CD4-positive, alpha-beta T cell (primary cell): ENCODE data around the gene GRID2. TPM values are rescaled to one million over a fixed set of nuclear protein-coding genes. Genes with fewer than 3 reads are reported as not detected.

ENCODE experiments used
- ATAC-seq: fragments of 200-7000 bp; cut with Tn5 transposase; one replicate; pipeline ENCODE4 v1.10.0; 2022; ENCODE audit warnings: mild to moderate bottlenecking; ENCODE audit not compliant: poor library complexity
- CTCF ChIA-PET: fragments of 350-600 bp; sonication (Branson Sonifier 250); formaldehyde crosslinking; loops from one replicate; lab custom pipeline; 2021; ENCODE audit warnings: antibody characterized with exemption, inconsistent platforms; lab: Charles Lee
- POLR2A ChIA-PET: fragments of 350-600 bp; sonication (Branson Sonifier 250); formaldehyde crosslinking; loops from one replicate; lab custom pipeline; 2021; ENCODE audit warnings: antibody characterized with exemption, inconsistent platforms; lab: Charles Lee
- DNase-seq, 14 experiments: peaks; one replicate each; pipeline ENCODE4 v3.0.0-alpha.2; 2013 to 2020; ENCODE audit warnings: mixed read lengths in 2 of 14
- H3K27ac ChIP-seq, 2 donors: one replicate each; pipeline versions ENCODE4 v1.5.1 to v1.7.0; 2013; ENCODE audit warnings: low read length in 2 of 2, low read depth in 1 of 2, mild to moderate bottlenecking in 1 of 2
- H3K27me3 ChIP-seq, 2 experiments: 1 replicate in 1 of 2; 2 replicates in 1 of 2; pipeline versions ENCODE4 v1.6.1 to v1.7.0; 2013; ENCODE audit warnings: low read length in 2 of 2, control low read depth in 1 of 2, mild to moderate bottlenecking in 1 of 2, moderate library complexity in 1 of 2; ENCODE audit not compliant: insufficient read depth in 2 of 2, control insufficient read depth in 1 of 2
- H3K36me3 ChIP-seq: one replicate; pipeline ENCODE4 v1.6.1; 2013; ENCODE audit warnings: low read length, control low read depth; ENCODE audit not compliant: insufficient read depth
- H3K4me1 ChIP-seq: one replicate; pipeline ENCODE4 v1.6.1; 2013; ENCODE audit warnings: low read length, control low read depth; ENCODE audit not compliant: insufficient read depth
- H3K4me3 ChIP-seq: one replicate; pipeline ENCODE4 v1.5.1; 2013; ENCODE audit warnings: mild to moderate bottlenecking, low read length, moderate library complexity
- H3K9me3 ChIP-seq, 2 experiments: 1 replicate in 1 of 2; 2 replicates in 1 of 2; pipeline versions ENCODE4 v1.6.1 to v1.7.0; 2013; ENCODE audit warnings: low read length in 2 of 2, mild to moderate bottlenecking in 2 of 2, control low read depth in 1 of 2, moderate library complexity in 1 of 2; ENCODE audit not compliant: control insufficient read depth in 1 of 2, insufficient read depth in 1 of 2
- H3K27ac Mint-ChIP-seq: one replicate; pipeline ENCODE4 v1.8.0; 2020; ENCODE audit warnings: mixed read lengths
- H3K27me3 Mint-ChIP-seq: one replicate; pipeline ENCODE4 v1.8.0; 2021; ENCODE audit warnings: mixed read lengths
- H3K36me3 Mint-ChIP-seq: one replicate; pipeline ENCODE4 v1.8.0; 2021; ENCODE audit warnings: low read depth, mixed read lengths
- H3K4me1 Mint-ChIP-seq: one replicate; pipeline ENCODE4 v1.8.0; 2021; ENCODE audit warnings: low read depth, mixed read lengths
- H3K4me3 Mint-ChIP-seq: one replicate; pipeline ENCODE4 v1.8.0; 2020; ENCODE audit warnings: mild to moderate bottlenecking, mixed read lengths
- H3K9me3 Mint-ChIP-seq: one replicate; pipeline ENCODE4 v1.8.0; 2020; ENCODE audit warnings: mixed read lengths
- intact Hi-C, 2 experiments: fragments of 100-400 bp; cut with DNase I in 1 of 2; cut with micrococcal nuclease in 1 of 2; formaldehyde crosslinking; loops; one replicate each; pipeline versions ENCODE4 v1.15.1 to v1.9.0; 2023 to 2025; cut with DNase I, micrococcal nuclease
- total RNA-seq, 174 experiments: library from RNA in 2 of 174; stranded (reverse) in 2 of 174; gene quantifications; one replicate each; pipeline ENCODE4 v1.2.3 and lab custom pipeline; 2021 to 2026
- TF ChIP-seq, protein P1 (sequence below): fragments of 200-600 bp; IDR thresholded peaks from one replicate; pipeline ENCODE4 v1.8.0; 2022; ENCODE audit warnings: antibody characterized with exemption, mild to moderate bottlenecking

GRID2 gene
- total RNA-seq, 2 experiments from 2014 or later = not detected

DNA sequence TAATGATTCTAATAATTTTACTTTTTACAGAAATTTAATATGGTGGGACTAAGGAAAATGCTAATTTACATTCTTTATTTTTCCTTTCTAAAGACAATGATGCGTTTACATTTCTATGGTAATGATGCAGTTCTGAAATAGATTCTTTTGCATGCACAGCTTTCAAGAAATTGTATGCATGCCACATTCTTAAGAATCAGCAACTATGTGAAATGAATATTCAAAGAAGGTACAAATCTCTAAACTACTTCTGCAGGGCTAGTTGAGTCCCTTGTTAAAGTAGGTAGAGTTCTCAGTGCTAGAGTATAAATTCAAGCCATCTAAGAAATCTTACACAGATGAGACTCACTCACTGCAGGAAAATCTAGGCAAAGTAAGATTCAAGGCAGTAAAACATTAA lies 24.5 kb upstream of the GRID2 start:
- Histone ChIP-seq H3K27ac (no peak overlapping the region), H3K9me3 (no peaks in the 10 kb centered on the region), H3K4me1 (no peaks in the 10 kb centered on the region), H3K4me3 (no peak overlapping the region), H3K27me3 (no peaks in the 10 kb centered on the region), H3K36me3 (no peaks in the 10 kb centered on the region)
- POLR2A ChIA-PET = no interaction called here
- no peak for DNase-seq
- no peaks in the 10 kb centered on the region for H3K4me1 Mint-ChIP-seq
- CTCF ChIA-PET = no interaction called here
- no peaks in the 10 kb centered on the region for H3K36me3 Mint-ChIP-seq
- TF ChIP-seq, protein P1, sequence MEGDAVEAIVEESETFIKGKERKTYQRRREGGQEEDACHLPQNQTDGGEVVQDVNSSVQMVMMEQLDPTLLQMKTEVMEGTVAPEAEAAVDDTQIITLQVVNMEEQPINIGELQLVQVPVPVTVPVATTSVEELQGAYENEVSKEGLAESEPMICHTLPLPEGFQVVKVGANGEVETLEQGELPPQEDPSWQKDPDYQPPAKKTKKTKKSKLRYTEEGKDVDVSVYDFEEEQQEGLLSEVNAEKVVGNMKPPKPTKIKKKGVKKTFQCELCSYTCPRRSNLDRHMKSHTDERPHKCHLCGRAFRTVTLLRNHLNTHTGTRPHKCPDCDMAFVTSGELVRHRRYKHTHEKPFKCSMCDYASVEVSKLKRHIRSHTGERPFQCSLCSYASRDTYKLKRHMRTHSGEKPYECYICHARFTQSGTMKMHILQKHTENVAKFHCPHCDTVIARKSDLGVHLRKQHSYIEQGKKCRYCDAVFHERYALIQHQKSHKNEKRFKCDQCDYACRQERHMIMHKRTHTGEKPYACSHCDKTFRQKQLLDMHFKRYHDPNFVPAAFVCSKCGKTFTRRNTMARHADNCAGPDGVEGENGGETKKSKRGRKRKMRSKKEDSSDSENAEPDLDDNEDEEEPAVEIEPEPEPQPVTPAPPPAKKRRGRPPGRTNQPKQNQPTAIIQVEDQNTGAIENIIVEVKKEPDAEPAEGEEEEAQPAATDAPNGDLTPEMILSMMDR = no peak
- intact Hi-C loops = no loop called here
- no peak overlapping the region for H3K4me3 Mint-ChIP-seq
- ATAC-seq = no peak
- no peaks in the 10 kb centered on the region for H3K9me3 Mint-ChIP-seq
- no peaks in the 10 kb centered on the region for H3K27me3 Mint-ChIP-seq
- H3K27ac Mint-ChIP-seq = no peak overlapping the region

DNA sequence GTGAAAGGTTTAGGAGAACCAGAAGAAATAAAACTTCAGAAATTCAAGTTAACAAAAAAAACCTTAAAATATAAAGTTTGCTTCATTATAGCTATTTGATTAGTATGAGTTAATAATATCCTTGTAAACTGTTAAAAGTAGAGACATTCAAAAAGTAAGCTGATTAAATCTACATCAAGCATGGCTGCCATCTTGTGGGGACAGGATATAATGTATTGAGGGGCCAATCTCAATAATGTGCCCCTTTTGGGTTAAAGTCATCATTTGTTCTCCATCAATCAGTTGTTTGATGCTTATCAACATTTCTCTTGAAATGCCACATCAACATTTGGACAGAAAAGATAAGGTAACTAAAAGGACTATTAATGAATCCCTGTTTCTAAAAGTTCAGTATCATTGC lies 4.6 kb upstream of the GRID2 start:
- POLR2A ChIA-PET = no interaction called here
- TF ChIP-seq, protein P1 = no peak
- H3K4me3 ChIP-seq = no peak overlapping the region

DNA sequence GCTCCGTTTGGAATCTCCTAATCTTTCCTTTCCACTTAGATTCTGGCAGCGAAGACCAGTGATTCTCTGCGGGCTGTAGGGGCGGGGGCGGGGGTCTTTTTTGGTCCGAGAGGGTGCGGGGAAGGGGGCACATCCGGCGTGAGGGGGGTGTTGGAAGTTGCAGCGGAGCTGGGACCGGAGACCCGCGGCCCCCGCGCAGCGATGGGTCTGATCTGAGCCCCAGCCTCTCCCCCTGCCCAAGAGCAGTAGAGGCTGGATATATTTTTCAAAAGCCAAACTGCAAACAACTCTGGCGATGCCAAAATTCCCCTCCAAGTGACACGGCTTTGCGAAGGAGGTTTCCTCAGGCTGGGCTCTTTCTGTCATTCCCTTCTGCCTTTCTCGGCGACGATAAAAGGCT lies 355 bp downstream of the GRID2 start:
- TF ChIP-seq, protein P1 = no peak
- H3K9me3 ChIP-seq = peaks cover 0 to 13% of the 10 kb centered on the region in 2 experiments
- Mint-ChIP-seq H3K36me3 (no peaks in the 10 kb centered on the region), H3K27ac (no peak overlapping the region), H3K27me3 (peaks cover 50% of the 10 kb centered on the region), H3K4me1 (no peaks in the 10 kb centered on the region), H3K9me3 (no peaks in the 10 kb centered on the region), H3K4me3 (no peak overlapping the region)
- H3K4me3 ChIP-seq = no peak overlapping the region
- no peak overlapping the region for H3K27ac ChIP-seq
- peaks cover 17 to 37% of the 10 kb centered on the region in 2 experiments for H3K27me3 ChIP-seq
- ChIA-PET POLR2A (no interaction called here), CTCF (no interaction called here)
- ATAC-seq = no peak
- intact Hi-C loops = no loop called here
- no peak for DNase-seq
- H3K4me1 ChIP-seq = no peaks in the 10 kb centered on the region
- H3K36me3 ChIP-seq = no peaks in the 10 kb centered on the region

More for the DNA sequence above, 4.6 kb upstream of the GRID2 start:
- DNase-seq (no peak), ATAC-seq (no peak)
- CTCF ChIA-PET = no interaction called here
- H3K27me3 Mint-ChIP-seq = peaks cover 14% of the 10 kb centered on the region
- intact Hi-C loops = no loop called here
- H3K27ac Mint-ChIP-seq = no peak overlapping the region
- Histone ChIP-seq H3K27me3 (peaks cover 3 to 15% of the 10 kb centered on the region in 2 experiments), H3K9me3 (no peaks in the 10 kb centered on the region), H3K36me3 (no peaks in the 10 kb centered on the region), H3K27ac (no peak overlapping the region), H3K4me1 (no peaks in the 10 kb centered on the region)
- no peak overlapping the region for H3K4me3 Mint-ChIP-seq
- no peaks in the 10 kb centered on the region for H3K36me3 Mint-ChIP-seq
- no peaks in the 10 kb centered on the region for H3K9me3 Mint-ChIP-seq
- no peaks in the 10 kb centered on the region for H3K4me1 Mint-ChIP-seq
